H1 (cell line): Measurements from ENCODE around the gene RAD9A. TPM values are rescaled to one million over a fixed set of nuclear protein-coding genes. Genes with fewer than 3 reads are reported as not detected.

Source experiments
- CTCF ChIA-PET: fragments of 300-600 bp; sonication (Branson Sonifier 250); formaldehyde crosslinking; loops from one replicate; lab custom pipeline; 2021; ENCODE audit not compliant: partially characterized antibody; lab: Charles Lee
- POLR2A ChIA-PET: fragments of 300-600 bp; sonication (Branson Sonifier 250); formaldehyde crosslinking; loops from one replicate; lab custom pipeline; 2021; ENCODE audit warnings: inconsistent platforms; ENCODE audit not compliant: partially characterized antibody; lab: Charles Lee
- DNase-seq, 2 experiments: peaks; one replicate each; pipeline versions ENCODE4 v3.0.0 to v3.0.0-alpha.2; 2010 to 2022; ENCODE audit warnings: low spot score in 2 of 2, low read depth in 1 of 2, mixed read lengths in 1 of 2
- FAIRE-seq: peaks from 2 replicates; lab custom pipeline; 2011; peaks lifted over from hg19 to GRCh38; lab: Jason Lieb, UNC
- H2AFZ ChIP-seq: 2 replicates; pipeline ENCODE4 v1.8.1; 2012; ENCODE audit warnings: low read length, inconsistent platforms
- H2AK5ac ChIP-seq: 2 replicates; pipeline ENCODE4 v1.6.1; 2013; ENCODE audit warnings: low read depth, low read length
- H2BK120ac ChIP-seq: replicated peaks from 2 replicates; pipeline ENCODE3; 2013; ENCODE audit warnings: low read depth, low read length, inconsistent platforms
- H2BK12ac ChIP-seq: 2 replicates; pipeline ENCODE4 v1.6.1; 2013; ENCODE audit warnings: low read depth, low read length
- H2BK15ac ChIP-seq: 2 replicates; pipeline ENCODE4 v1.6.1; 2013; ENCODE audit warnings: low read length
- H2BK20ac ChIP-seq: 2 replicates; pipeline ENCODE4 v1.6.1; 2013; ENCODE audit warnings: low read length
- H2BK5ac ChIP-seq: 2 replicates; pipeline ENCODE4 v1.6.1; 2013; ENCODE audit warnings: low read depth, low read length
- H3K14ac ChIP-seq: 2 replicates; pipeline ENCODE4 v1.6.1; 2013; ENCODE audit warnings: inconsistent platforms; ENCODE audit not compliant: insufficient read length
- H3K18ac ChIP-seq: 2 replicates; pipeline ENCODE4 v1.6.1; 2013; ENCODE audit warnings: low read length; ENCODE audit errors: extremely low read depth
- H3K23ac ChIP-seq: 2 replicates; pipeline ENCODE4 v1.6.1; 2013; ENCODE audit warnings: inconsistent platforms; ENCODE audit not compliant: insufficient read length
- H3K23me2 ChIP-seq: 2 replicates; pipeline ENCODE4 v1.6.1; 2013; ENCODE audit warnings: low read depth, low read length
- H3K27ac ChIP-seq: 2 replicates; pipeline ENCODE4 v1.6.1; 2011; ENCODE audit warnings: low read depth, low read length, inconsistent platforms
- H3K27me3 ChIP-seq, 4 experiments: replicated peaks in 1 of 4; 1 replicate in 1 of 4; 2 replicates in 3 of 4; pipeline versions ENCODE4 v1.6.1 to v1.8.1; 2011 to 2013; ENCODE audit warnings: low read length in 3 of 4, mild to moderate bottlenecking in 3 of 4, inconsistent platforms in 2 of 4, mixed read lengths in 2 of 4, moderate library complexity in 1 of 4; ENCODE audit not compliant: control insufficient read depth in 3 of 4, insufficient read depth in 3 of 4; ENCODE audit errors: extremely low read depth in 1 of 4
- H3K36me3 ChIP-seq, 4 experiments: 2 replicates each; pipeline versions ENCODE4 v1.6.1 to v1.8.1; 2011 to 2013; ENCODE audit warnings: mild to moderate bottlenecking in 4 of 4, low read length in 3 of 4, moderate library complexity in 2 of 4, control low read depth in 1 of 4, inconsistent platforms in 1 of 4; ENCODE audit not compliant: insufficient read depth in 4 of 4, control insufficient read depth in 2 of 4
- H3K4ac ChIP-seq: replicated peaks from 2 replicates; pipeline ENCODE3; 2013; ENCODE audit warnings: low read length, low read depth, mixed read lengths, inconsistent platforms; ENCODE audit not compliant: insufficient read length
- H3K4me1 ChIP-seq, 4 experiments: replicated peaks in 1 of 4; 1 replicate in 1 of 4; 2 replicates in 3 of 4; pipeline versions ENCODE4 v1.6.1 to v1.8.1; 2011 to 2013; ENCODE audit warnings: low read length in 3 of 4, inconsistent platforms in 2 of 4, mixed read lengths in 1 of 4; ENCODE audit not compliant: insufficient read depth in 4 of 4, control insufficient read depth in 3 of 4
- H3K4me2 ChIP-seq, 2 experiments: 2 replicates each; pipeline versions ENCODE4 v1.6.1 to v1.8.1; 2011 to 2013; ENCODE audit warnings: low read depth in 2 of 2, low read length in 2 of 2, control low read depth in 1 of 2, inconsistent platforms in 1 of 2, mild to moderate bottlenecking in 1 of 2; ENCODE audit not compliant: insufficient read depth in 1 of 2
- H3K4me3 ChIP-seq, 4 experiments: fragments of 200-600, 300-600 bp in 1 of 4; sonication (generic), shearing (Covaris generic), sonication (Bioruptor Twin) in 1 of 4; 2 replicates each; pipeline versions ENCODE4 v1.5.1 to v1.8.1; 2011 to 2016; ENCODE audit warnings: low read length in 4 of 4, low read depth in 3 of 4, control low read depth in 2 of 4, inconsistent platforms in 2 of 4, mild to moderate bottlenecking in 2 of 4, mixed read lengths in 1 of 4, moderate library complexity in 1 of 4; ENCODE audit not compliant: insufficient read depth in 2 of 4; ENCODE audit errors: extremely low read depth in 1 of 4
- H3K56ac ChIP-seq: replicated peaks from 2 replicates; pipeline ENCODE3; 2013; ENCODE audit warnings: low read depth, mild to moderate bottlenecking, mixed read lengths, low read length, inconsistent platforms; ENCODE audit not compliant: insufficient read length
- H3K79me1 ChIP-seq: 2 replicates; pipeline ENCODE4 v1.6.1; 2013; ENCODE audit warnings: low read depth, low read length, control low read depth
- H3K79me2 ChIP-seq, 2 experiments: 2 replicates each; pipeline versions ENCODE4 v1.6.1 to v1.8.1; 2012 to 2013; ENCODE audit warnings: low read length in 2 of 2, mild to moderate bottlenecking in 2 of 2, inconsistent platforms in 1 of 2; ENCODE audit not compliant: insufficient read depth in 2 of 2, control insufficient read depth in 1 of 2
- H3K9ac ChIP-seq, 4 experiments: replicated peaks in 1 of 4; 1 replicate in 1 of 4; 2 replicates in 3 of 4; pipeline versions ENCODE4 v1.6.1 to v1.8.1; 2011 to 2013; ENCODE audit warnings: low read depth in 3 of 4, low read length in 3 of 4, control low read depth in 2 of 4, mild to moderate bottlenecking in 2 of 4, moderate library complexity in 2 of 4, inconsistent platforms in 1 of 4; ENCODE audit errors: extremely low read depth in 1 of 4
- H3K9me3 ChIP-seq, 2 experiments: 2 replicates each; pipeline versions ENCODE4 v1.6.1 to v1.8.1; 2012 to 2013; ENCODE audit warnings: mild to moderate bottlenecking in 2 of 2, moderate library complexity in 2 of 2, control low read depth in 1 of 2, inconsistent platforms in 1 of 2, low read depth in 1 of 2, low read length in 1 of 2, mixed read lengths in 1 of 2; ENCODE audit not compliant: insufficient read depth in 2 of 2
- H4K20me1 ChIP-seq, 2 experiments: replicated peaks in 1 of 2; 2 replicates each; pipeline versions ENCODE3 to v1.8.1; 2011 to 2013; ENCODE audit warnings: inconsistent platforms in 2 of 2, low read length in 2 of 2, mild to moderate bottlenecking in 1 of 2; ENCODE audit not compliant: insufficient read depth in 2 of 2, control insufficient read depth in 1 of 2
- H4K5ac ChIP-seq: 2 replicates; pipeline ENCODE4 v1.6.1; 2013; ENCODE audit warnings: low read length, low read depth, mixed read lengths, inconsistent platforms; ENCODE audit not compliant: insufficient read length
- H4K8ac ChIP-seq: 2 replicates; pipeline ENCODE4 v1.8.0; 2013; ENCODE audit warnings: mild to moderate bottlenecking, moderate library complexity, low read length, inconsistent platforms; ENCODE audit not compliant: insufficient read depth; ENCODE audit errors: extremely low read depth
- H4K91ac ChIP-seq: replicated peaks from 2 replicates; pipeline ENCODE3; 2013; ENCODE audit warnings: low read length, mixed read lengths, inconsistent platforms; ENCODE audit not compliant: insufficient read length
- SP1 ChIP-seq: IDR thresholded peaks from 2 replicates; pipeline ENCODE4 v1.6.1; 2011; ENCODE audit warnings: low read depth, low read length
- SUZ12 ChIP-seq: fragments of 200-600 bp; sonication (generic); IDR thresholded peaks from 2 replicates; pipeline ENCODE4 v1.6.1; 2012; ENCODE audit warnings: mild to moderate bottlenecking, inconsistent platforms, low read length, moderate library complexity, mixed read lengths
- WGBS, 2 experiments: shearing (Covaris generic) in 1 of 2; methylation state at CpG; one replicate each; pipeline versions ENCODE4 v1.1.6 to v1.1.7; 2013 to 2015; ENCODE audit warnings: low lambda C conversion rate in 2 of 2, mixed read lengths in 2 of 2, inconsistent platforms in 1 of 2, low coverage in 1 of 2, missing lambda C conversion rate in 1 of 2; ENCODE audit not compliant: insufficient replicate concordance in 2 of 2, insufficient coverage in 1 of 2, insufficient read length in 1 of 2; ENCODE audit errors: extremely low coverage in 1 of 2, missing lambda C conversion rate in 1 of 2; 5-methylcytosine and 5-hydroxymethylcytosine counted together
- polyA plus RNA-seq, 7 experiments: library from polyadenylated mRNA; depleted of rRNA in 3 of 7; stranded (reverse) in 5 of 7; unstranded in 2 of 7; fragments of >200 nt in 5 of 7; fragments of 200-250 nt in 2 of 7; gene quantifications; 1 replicate in 5 of 7; 2 replicates in 1 of 7; 4 replicates in 1 of 7; pipeline versions ENCODE4 v1.2.1 to v1.2.3, GENCODE V29; 2011 to 2013; ENCODE audit warnings: missing spikeins in 2 of 7, mixed read lengths in 2 of 7
- total RNA-seq: library from RNA; stranded (reverse); fragmentation: NEBNext Ultra II Directional; extraction: Animal tissue kit (Norgen Biotek cat#: 25700); gene quantifications from 2 replicates; pipeline ENCODE4 v1.2.1, GENCODE V29; 2021

The RAD9A gene
- total and polyA plus RNA-seq, 2 of the 8 experiments (the other 6 are each of a cell fraction or from before 2014, with no cell fraction given) = 22.2 to 25.5 TPM

DNA sequence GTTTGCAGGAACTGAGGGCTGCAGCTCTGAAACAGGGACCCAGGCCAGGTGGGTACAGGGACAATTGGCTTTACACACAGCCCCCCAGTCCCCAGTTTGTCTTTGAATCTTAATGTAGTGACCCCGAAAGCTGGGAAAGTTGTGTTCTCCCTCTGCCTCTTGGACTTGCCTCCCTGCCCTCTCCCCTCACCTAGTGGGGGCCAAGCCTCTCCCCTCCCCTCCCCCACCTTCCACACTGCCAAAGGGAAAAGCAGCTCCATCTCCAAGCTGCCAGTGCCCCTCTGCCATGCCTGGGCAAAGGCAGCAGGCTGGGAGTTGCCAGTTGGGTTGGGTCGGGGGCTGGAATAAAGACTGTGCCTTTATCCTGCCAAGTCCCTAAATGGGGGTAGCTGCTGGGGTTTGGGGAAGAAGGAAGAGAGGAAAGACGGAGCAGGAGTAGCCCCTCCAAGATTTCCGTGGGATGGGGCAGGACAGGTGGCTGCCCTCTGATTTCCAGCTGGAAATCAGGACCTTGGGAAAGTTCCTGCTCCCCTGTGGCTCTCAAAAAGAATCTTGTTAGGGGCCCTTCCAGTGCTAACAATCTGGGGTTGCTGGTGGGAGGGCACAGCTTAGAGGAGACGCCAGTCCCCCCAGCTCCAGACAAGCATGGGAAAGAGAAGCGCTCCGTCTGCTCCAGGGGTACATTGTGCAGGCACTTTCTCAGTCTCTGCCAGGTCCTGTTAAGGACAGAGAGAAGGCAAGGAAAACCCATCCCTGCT is 15.5 kb upstream of the RAD9A start:
- H2BK120ac ChIP-seq = no peak overlapping the region
- peak; percentile 53; the same call in 1 of the 2 replicates for TF ChIP-seq SUZ12
- TF ChIP-seq SP1 = no peak
- no peak overlapping the region for H3K23ac ChIP-seq
- H3K4me1 ChIP-seq = peaks cover 0 to 39% (median 32%) of the 10 kb centered on the region in 4 experiments; a peak in 6 of 7 replicates
- peaks cover 7 to 49% (median 43%) of the 10 kb centered on the region in 4 experiments for H3K27me3 ChIP-seq
- peak overlapping the region; percentile 6; the same call in 1 of the 2 replicates for H2BK5ac ChIP-seq
- H2BK20ac ChIP-seq = no peak overlapping the region
- H4K91ac ChIP-seq = peak overlapping the region; percentile 31
- 0 out of 2 replicates have a peak overlapping the region, but pooled peaks have one; percentile 34 for H2AFZ ChIP-seq
- no peak overlapping the region for H3K4ac ChIP-seq
- peak overlapping the region; percentile 1 to 55 (median 19); a peak in 5 of 8 replicates for H3K4me3 ChIP-seq
- ChIA-PET CTCF (interaction anchor here (0.6 to 34.8 kb wide), 12 partner anchors 12 to 321 kb away, joined by 3 to 1305 read pairs (median 4); partner anchors contain the start of genes POLD4 and RAD9A), POLR2A (interaction anchor here (0.9 to 3.1 kb wide), 12 partner anchors 9 to 106 kb away, joined by 3 to 8 read pairs (median 3); partner anchors contain the start of genes POLD4 and PPP1CA)
- H3K27ac ChIP-seq = no peak overlapping the region
- no peak overlapping the region for H3K14ac ChIP-seq
- WGBS, 2 experiments = 29% methylated on average over 7 of the region's 7 CpGs; no CpG with 5 or more reads in 1 of the 2 experiments
- H3K9ac ChIP-seq = no peak overlapping the region
- no peaks in the 10 kb centered on the region for H3K36me3 ChIP-seq
- H3K23me2 ChIP-seq = peaks cover 25% of the 10 kb centered on the region; the same call in 1 of the 2 replicates
- H4K5ac ChIP-seq = no peak overlapping the region
- H4K20me1 ChIP-seq = peaks cover 0 to 2% of the 10 kb centered on the region in 2 experiments
- no peak overlapping the region for H3K56ac ChIP-seq
- H3K9me3 ChIP-seq = no peaks in the 10 kb centered on the region
- H2BK15ac ChIP-seq = peak overlapping the region; percentile 92; the same call in 1 of the 2 replicates
- peak overlapping the region; percentile 87 to 96 for H3K4me2 ChIP-seq
- H2AK5ac ChIP-seq = no peak overlapping the region
- DNase-seq = no peak
- H2BK12ac ChIP-seq = peak overlapping the region; percentile 96; the same call in 1 of the 2 replicates
- no peaks in the 10 kb centered on the region for H3K79me2 ChIP-seq
- no peaks in the 10 kb centered on the region for H3K79me1 ChIP-seq
- no peak overlapping the region for H4K8ac ChIP-seq
- H3K18ac ChIP-seq = peak overlapping the region; percentile 76
- no peak for FAIRE-seq
